PC-3 (cell line): ENCODE results near the gene RAB32. TPM values are rescaled to one million over a fixed set of nuclear protein-coding genes. Genes with fewer than 3 reads are reported as not detected.

Experiments used
- ATAC-seq: fragments of 200-7000 bp; cut with Tn5 transposase; 2 replicates; pipeline ENCODE4 v1.9.1; 2020; ENCODE audit warnings: mild to moderate bottlenecking, moderate library complexity
- BruUV-seq: library from RNA; stranded (reverse); fragments of 400-500 nt; replicated peaks from 2 replicates; lab custom pipeline; 2021; lab: Mats Ljungman, UMichigan
- CTCF ChIA-PET: fragments of 300-600 bp; sonication (Branson Sonifier 250); formaldehyde crosslinking; loops from one replicate; lab custom pipeline; 2022; ENCODE audit warnings: antibody characterized with exemption; lab: Charles Lee
- POLR2A ChIA-PET: fragments of 300-600 bp; sonication (Branson Sonifier 250); formaldehyde crosslinking; loops from one replicate; lab custom pipeline; 2022; ENCODE audit warnings: antibody characterized with exemption; ENCODE audit not compliant: unreplicated experiment; lab: Charles Lee
- DNase-seq: peaks from one replicate; pipeline ENCODE4 v3.0.0-alpha.2; 2015
- H2AFZ ChIP-seq: fragments of 300-600 bp; sonication (generic); 2 replicates; pipeline ENCODE4 v1.6.0; 2016; ENCODE audit warnings: antibody characterized with exemption, low read length
- H3F3A ChIP-seq: fragments of 300-600 bp; sonication (generic); one replicate; pipeline ENCODE4 v1.6.0; 2017; ENCODE audit warnings: antibody characterized with exemption, low read length, control low read depth, mild to moderate bottlenecking; ENCODE audit not compliant: unreplicated experiment
- H3K27ac ChIP-seq: fragments of 300-600 bp; sonication (generic); 2 replicates; pipeline ENCODE4 v1.5.1; 2016; ENCODE audit warnings: mild to moderate bottlenecking, low read length
- H3K27me3 ChIP-seq: fragments of 300-600 bp; sonication (generic); 2 replicates; pipeline ENCODE4 v1.6.1; 2016; ENCODE audit warnings: low read length, mixed read lengths
- H3K36me3 ChIP-seq: fragments of 300-600 bp; sonication (generic); 2 replicates; pipeline ENCODE4 v1.6.1; 2016; ENCODE audit warnings: low read depth, mixed run types, low read length, mixed read lengths
- H3K4me1 ChIP-seq: fragments of 300-600 bp; sonication (generic); 2 replicates; pipeline ENCODE4 v1.5.1; 2016; ENCODE audit warnings: low read length; ENCODE audit not compliant: insufficient read depth
- H3K4me2 ChIP-seq: fragments of 300-600 bp; sonication (generic); 2 replicates; pipeline ENCODE4 v1.6.0; 2016; ENCODE audit warnings: low read length
- H3K4me3 ChIP-seq: fragments of 300-600 bp; sonication (generic); 2 replicates; pipeline ENCODE4 v1.5.1; 2016; ENCODE audit warnings: mild to moderate bottlenecking, low read length, mixed read lengths
- H3K79me2 ChIP-seq: fragments of 300-600 bp; sonication (generic); 2 replicates; pipeline ENCODE4 v1.6.1; 2017; ENCODE audit warnings: low read length, mixed read lengths
- H3K9ac ChIP-seq: fragments of 300-600 bp; sonication (generic); 2 replicates; pipeline ENCODE4 v1.6.0; 2016; ENCODE audit warnings: mild to moderate bottlenecking, low read length
- H3K9me2 ChIP-seq: fragments of 300-600 bp; sonication (generic); replicated peaks from 2 replicates; pipeline ENCODE4 v1.6.1; 2016; ENCODE audit warnings: mixed run types, low read length, mixed read lengths
- H3K9me3 ChIP-seq: fragments of 300-600 bp; sonication (generic); 2 replicates; pipeline ENCODE4 v1.6.1; 2016; ENCODE audit warnings: low read length, mixed read lengths
- H4K20me1 ChIP-seq: fragments of 300-600 bp; sonication (generic); 2 replicates; pipeline ENCODE4 v1.6.1; 2016; ENCODE audit warnings: low read length, mixed read lengths
- EZH2 ChIP-seq: fragments of 300-600 bp; sonication (generic); IDR thresholded peaks from one replicate; pipeline ENCODE4 v1.6.1; 2017; ENCODE audit warnings: antibody characterized with exemption, mild to moderate bottlenecking, low read length; ENCODE audit not compliant: unreplicated experiment
- EZH2phosphoT487 ChIP-seq: fragments of 300-600 bp; sonication (generic); IDR thresholded peaks from 2 replicates; pipeline ENCODE4 v1.6.1; 2018; ENCODE audit warnings: mild to moderate bottlenecking, antibody characterized with exemption, low read length, borderline replicate concordance
- intact Hi-C: fragments of 100-400 bp; cut with micrococcal nuclease; formaldehyde crosslinking; loops from 2 replicates; pipeline ENCODE4 v1.9.0; 2023
- total RNA-seq: library from RNA; depleted of rRNA; stranded (reverse); fragments of >200 nt; gene quantifications from 2 replicates; pipeline ENCODE4 v1.2.3, GENCODE V29; 2014
- TF ChIP-seq, protein P1 (sequence below): fragments of 300-600 bp; sonication (generic); conservative IDR thresholded peaks from 2 replicates; pipeline ENCODE4 v1.5.1; 2017; ENCODE audit warnings: antibody characterized with exemption, low read depth, mild to moderate bottlenecking, low read length

RAB32 gene
- total RNA-seq, 1 experiment from 2014 or later = 25.1 TPM

DNA sequence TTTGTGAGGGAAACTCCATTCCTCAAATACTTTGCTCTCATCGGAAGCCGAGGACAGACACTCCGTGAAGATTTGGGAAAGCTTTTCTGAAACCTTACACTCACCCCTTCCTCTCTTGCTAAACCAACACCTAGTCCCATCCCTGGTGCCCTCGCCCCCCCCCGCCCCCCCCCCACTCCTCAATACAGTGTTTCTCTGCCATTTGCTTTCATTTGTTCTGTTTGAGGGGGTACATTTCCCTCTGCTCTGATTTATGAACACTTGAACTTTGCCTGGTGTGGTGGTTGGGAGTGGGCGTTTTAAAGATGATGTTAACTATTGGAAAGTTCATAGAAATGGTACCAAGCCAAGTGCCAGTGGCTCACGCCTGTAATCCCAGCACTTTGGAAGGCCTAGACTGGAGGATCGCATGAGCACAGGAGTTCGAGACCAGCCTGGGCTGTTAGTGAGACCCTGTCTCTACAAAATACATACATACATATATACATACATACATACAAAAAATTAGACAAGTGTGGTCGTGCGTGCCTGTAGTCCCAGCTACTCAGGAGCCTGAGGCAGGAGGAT lies 1.1 kb downstream of the RAB32 start:
- CTCF ChIA-PET = no interaction called here
- TF ChIP-seq, protein P1, sequence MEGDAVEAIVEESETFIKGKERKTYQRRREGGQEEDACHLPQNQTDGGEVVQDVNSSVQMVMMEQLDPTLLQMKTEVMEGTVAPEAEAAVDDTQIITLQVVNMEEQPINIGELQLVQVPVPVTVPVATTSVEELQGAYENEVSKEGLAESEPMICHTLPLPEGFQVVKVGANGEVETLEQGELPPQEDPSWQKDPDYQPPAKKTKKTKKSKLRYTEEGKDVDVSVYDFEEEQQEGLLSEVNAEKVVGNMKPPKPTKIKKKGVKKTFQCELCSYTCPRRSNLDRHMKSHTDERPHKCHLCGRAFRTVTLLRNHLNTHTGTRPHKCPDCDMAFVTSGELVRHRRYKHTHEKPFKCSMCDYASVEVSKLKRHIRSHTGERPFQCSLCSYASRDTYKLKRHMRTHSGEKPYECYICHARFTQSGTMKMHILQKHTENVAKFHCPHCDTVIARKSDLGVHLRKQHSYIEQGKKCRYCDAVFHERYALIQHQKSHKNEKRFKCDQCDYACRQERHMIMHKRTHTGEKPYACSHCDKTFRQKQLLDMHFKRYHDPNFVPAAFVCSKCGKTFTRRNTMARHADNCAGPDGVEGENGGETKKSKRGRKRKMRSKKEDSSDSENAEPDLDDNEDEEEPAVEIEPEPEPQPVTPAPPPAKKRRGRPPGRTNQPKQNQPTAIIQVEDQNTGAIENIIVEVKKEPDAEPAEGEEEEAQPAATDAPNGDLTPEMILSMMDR = no peak
- no peak for TF ChIP-seq EZH2
- no peak for TF ChIP-seq EZH2phosphoT487
- POLR2A ChIA-PET = interaction anchor here (0.7 kb wide), 1 partner anchor 505 kb away, joined by 6 read pairs; no protein-coding TSS in a partner anchor

DNA sequence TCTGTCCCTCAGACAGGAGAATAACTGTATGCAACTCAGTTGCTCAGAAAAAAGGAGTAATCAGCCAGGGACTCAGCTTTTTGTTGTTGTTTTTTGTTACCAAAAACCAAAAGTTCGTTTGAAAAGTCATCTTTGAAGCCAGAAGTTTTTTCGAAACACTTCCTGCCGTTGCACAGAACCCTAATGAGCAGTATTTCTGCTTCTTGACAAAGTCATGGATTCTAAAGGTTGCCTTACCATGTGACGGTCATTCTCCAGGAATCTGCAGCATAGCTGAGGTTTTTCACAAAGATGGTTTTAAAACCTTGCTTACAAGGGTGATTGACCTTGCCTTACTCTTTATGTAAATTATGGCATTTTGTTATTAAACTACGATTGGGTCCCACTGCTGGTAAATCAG lies 1.9 kb downstream of the RAB32 start:
- Histone ChIP-seq H3K27ac (peak overlapping the region; percentile 41), H3K9me3 (no peaks in the 10 kb centered on the region), H3K4me1 (peaks cover 36% of the 10 kb centered on the region), H3K9ac (0 out of 2 replicates have a peak overlapping the region, but pooled peaks have one; percentile 14), H3K36me3 (no peaks in the 10 kb centered on the region), H3K9me2 (no peaks in the 10 kb centered on the region), H3K27me3 (no peaks in the 10 kb centered on the region), H3F3A (no peaks in the 10 kb centered on the region), H3K79me2 (peaks cover 56% of the 10 kb centered on the region), H4K20me1 (no peaks in the 10 kb centered on the region), H3K4me3 (peak overlapping the region; percentile 90), H3K4me2 (peak overlapping the region; percentile 96), H2AFZ (no peak overlapping the region)
- ATAC-seq (no peak), DNase-seq (peak; percentile 30)
- intact Hi-C loops = no loop called here
- no TSS peak for BruUV-seq
- CTCF ChIA-PET = no interaction called here
- TF ChIP-seq, protein P1 = no peak
- TF ChIP-seq EZH2 (no peak), EZH2phosphoT487 (no peak)
- POLR2A ChIA-PET = no interaction called here

More for the DNA sequence above, 1.1 kb downstream of the RAB32 start:
- no peak for ATAC-seq
- no peaks in the 10 kb centered on the region for H3K36me3 ChIP-seq
- peak overlapping the region; percentile 88 for H2AFZ ChIP-seq
- H3K9me3 ChIP-seq = no peaks in the 10 kb centered on the region
- no peaks in the 10 kb centered on the region for H3F3A ChIP-seq
- intact Hi-C loops = loop anchor here (5.0 kb wide), 1 partner anchor 187 kb away; no protein-coding TSS in a partner anchor
- no TSS peak for BruUV-seq
- H3K9ac ChIP-seq = peak overlapping the region; percentile 67; the same call in 1 of the 2 replicates
- no peak for DNase-seq
- H3K4me2 ChIP-seq = peak overlapping the region; percentile 96
- no peaks in the 10 kb centered on the region for H4K20me1 ChIP-seq
- no peaks in the 10 kb centered on the region for H3K27me3 ChIP-seq
- peaks cover 36% of the 10 kb centered on the region for H3K4me1 ChIP-seq
- peak overlapping the region; percentile 42 for H3K27ac ChIP-seq
- peak overlapping the region; percentile 90 for H3K4me3 ChIP-seq
- no peaks in the 10 kb centered on the region for H3K9me2 ChIP-seq
- peaks cover 52% of the 10 kb centered on the region for H3K79me2 ChIP-seq

DNA sequence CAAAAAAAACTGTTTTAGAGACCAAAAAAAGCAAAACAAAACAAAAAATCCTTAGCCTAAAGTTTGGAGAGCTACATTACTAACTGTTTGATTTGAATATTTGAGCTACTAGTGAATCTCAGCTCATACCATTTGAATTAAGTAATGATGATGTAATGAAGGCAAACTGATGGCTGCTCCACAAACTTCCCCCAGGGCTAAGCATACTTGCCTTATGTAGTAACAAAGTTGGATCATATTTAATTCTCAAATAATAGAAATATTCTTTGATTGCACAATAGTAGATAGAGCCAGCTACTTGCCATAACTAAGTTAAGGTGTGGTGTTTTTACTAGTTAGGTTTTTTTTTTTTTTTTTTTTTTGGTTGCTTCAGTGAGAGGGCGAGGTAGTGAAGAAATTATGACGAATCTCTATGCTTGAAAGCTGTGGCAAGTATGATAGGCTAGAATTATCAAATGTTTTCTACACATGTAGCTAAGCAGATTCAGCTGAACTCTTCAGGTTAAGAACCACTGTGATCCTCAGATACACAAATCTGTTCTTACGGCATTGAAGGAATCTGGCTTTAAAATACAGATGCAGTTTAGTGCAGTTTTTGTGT lies 2.9 kb downstream of the RAB32 start:
- Histone ChIP-seq H2AFZ (peak overlapping the region; percentile 28; the same call in 1 of the 2 replicates), H3K27me3 (no peaks in the 10 kb centered on the region), H3K4me1 (peaks cover 36% of the 10 kb centered on the region), H3K36me3 (no peaks in the 10 kb centered on the region), H3K27ac (peak overlapping the region; percentile 43), H3K4me2 (peak overlapping the region; percentile 96), H3K4me3 (peak overlapping the region; percentile 90), H3F3A (no peaks in the 10 kb centered on the region), H3K79me2 (peaks cover 56% of the 10 kb centered on the region), H4K20me1 (no peaks in the 10 kb centered on the region), H3K9ac (no peak overlapping the region), H3K9me3 (no peaks in the 10 kb centered on the region), H3K9me2 (no peaks in the 10 kb centered on the region)
- BruUV-seq = no TSS peak
- CTCF ChIA-PET = interaction anchor here (0.7 to 0.8 kb wide), 2 partner anchors 135 to 153 kb away, joined by 3 to 7 read pairs; no protein-coding TSS in a partner anchor
- intact Hi-C loops = no loop called here
- POLR2A ChIA-PET = interaction anchor here (0.6 to 0.7 kb wide), 3 partner anchors 11 to 591 kb away, joined by 4 to 43 read pairs (median 11); partner anchors contain the start of gene SHPRH
- peak; percentile 87 for DNase-seq
- TF ChIP-seq EZH2 = no peak
- TF ChIP-seq, protein P1 = no peak
- no peak for TF ChIP-seq EZH2phosphoT487
- peak; percentile 23 for ATAC-seq
